OCI-M2 (cell line): ENCODE results near the gene TMEM201.

Source experiments
- DNase-seq: peaks from one replicate; lab custom pipeline; 2025; ENCODE audit not compliant: unreplicated experiment; lab: John Stamatoyannopoulos, UW

The TMEM201 gene

DNA sequence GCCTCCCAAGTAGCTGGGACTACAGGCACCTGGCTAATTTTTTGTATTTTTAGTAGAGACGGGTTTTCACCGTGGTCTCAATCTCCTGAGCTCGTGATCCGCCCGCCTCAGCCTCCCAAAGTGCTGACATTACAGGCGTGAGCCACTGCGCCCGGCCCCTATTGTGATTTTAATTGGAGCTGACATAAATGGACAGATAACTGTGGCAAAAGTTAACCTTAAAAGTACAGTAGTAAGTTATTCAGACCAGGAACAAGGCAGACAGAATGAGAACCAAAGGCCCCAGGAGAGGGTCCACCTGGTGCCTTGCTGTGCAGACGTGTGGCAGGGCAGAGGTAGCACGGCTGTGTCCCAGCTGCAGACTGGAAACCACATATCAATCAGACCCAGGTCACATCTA lies 11.0 kb downstream of the TMEM201 start:
- DNase-seq, result no peak

DNA sequence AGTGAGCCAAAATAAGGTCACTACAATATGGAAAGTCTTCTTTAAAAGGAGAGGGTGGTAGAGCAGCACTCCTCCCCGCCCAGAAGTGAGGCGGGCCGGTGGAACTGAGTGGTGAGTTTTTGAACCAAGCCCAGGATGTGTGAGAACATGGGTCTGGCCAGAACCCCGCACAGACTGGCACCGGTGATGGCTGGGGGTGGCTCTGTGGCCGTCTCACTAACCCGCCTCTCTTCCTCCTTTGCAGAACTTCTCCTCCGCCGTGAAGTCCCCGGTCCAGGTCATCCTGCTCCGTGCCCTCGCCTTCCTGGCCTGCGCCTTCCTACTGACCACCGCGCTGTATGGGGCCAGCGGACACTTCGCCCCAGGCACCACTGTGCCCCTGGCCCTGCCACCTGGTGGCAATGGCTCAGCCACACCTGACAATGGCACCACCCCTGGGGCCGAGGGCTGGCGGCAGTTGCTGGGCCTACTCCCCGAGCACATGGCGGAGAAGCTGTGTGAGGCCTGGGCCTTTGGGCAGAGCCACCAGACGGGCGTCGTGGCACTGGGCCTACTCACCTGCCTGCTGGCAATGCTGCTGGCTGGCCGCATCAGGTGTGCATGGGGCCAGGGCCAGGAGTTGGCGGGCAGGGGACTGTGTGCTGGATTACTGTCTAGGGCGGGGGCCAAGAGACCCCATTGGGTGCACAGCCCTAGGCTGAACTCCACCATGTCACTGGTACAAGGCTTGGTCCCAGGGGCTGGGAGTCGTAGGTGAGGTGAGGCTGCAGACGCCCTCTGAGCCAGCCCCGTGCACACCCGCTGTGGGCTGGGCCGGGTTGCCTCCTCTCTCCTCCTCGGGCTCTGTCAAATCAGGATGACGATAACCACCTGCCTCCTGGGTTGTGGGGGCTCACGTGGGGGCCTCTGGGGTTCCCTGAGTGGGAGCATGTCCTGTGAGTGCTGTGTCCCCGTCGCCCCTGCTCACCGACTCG lies 12.4 kb downstream of the TMEM201 start:
- DNase-seq, result no peak

DNA sequence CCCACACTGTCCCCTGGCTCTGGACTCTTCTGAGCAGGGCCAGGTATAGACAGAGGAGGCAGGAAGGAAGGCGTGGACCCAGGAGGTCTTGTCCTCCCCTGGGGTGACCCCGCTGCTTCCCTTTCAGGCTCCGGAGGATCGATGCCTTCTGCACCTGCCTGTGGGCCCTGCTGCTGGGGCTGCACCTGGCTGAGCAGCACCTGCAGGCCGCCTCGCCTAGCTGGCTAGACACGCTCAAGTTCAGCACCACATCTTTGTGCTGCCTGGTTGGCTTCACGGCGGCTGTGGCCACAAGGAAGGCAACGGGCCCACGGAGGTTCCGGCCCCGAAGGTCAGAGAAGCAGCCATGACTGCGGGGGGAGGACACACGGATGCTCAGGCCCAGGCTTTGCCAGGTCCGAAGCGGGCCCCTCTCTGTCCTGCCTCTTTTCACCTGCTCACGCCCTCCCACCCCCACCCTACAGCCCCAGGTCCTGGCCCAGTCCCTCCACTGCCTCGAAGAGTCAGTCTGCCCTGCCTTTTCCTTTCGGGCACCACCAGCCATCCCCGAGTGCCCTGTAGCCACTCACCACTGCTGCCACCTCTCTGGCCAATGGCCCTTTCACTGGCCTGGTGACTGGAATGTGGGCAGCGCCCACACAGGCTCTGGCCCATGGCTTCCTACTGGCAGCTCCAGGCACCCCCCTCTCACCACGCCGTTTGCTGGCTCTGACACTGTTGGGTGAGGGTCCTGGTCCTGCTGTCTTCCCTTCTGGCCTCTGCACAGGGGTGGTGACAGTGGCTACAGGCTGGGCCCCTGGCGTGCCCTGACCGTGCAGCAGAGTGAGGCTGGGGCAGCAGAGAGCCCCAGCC lies 13.5 kb downstream of the TMEM201 start:
- DNase-seq, result no peak

DNA sequence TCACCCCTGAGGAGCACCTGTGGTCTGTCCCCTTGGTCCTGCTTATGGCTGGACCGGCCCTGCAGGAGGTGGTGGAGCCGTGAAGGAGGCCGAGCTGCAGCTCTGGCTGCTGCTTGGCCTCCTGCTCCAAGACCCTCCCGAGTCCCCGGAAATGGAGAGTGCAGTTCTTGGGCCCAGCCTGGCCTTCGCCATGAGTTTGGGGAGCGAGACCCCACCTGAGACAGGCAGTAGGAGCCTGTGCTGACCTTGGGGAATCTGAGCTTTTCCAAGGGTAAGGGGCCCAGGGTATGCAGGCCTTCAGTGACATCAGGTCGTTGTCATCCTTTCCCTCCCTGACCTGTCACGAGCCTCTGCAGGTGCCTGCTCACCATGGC lies 14.1 kb downstream of the TMEM201 start:
- no peak for DNase-seq

DNA sequence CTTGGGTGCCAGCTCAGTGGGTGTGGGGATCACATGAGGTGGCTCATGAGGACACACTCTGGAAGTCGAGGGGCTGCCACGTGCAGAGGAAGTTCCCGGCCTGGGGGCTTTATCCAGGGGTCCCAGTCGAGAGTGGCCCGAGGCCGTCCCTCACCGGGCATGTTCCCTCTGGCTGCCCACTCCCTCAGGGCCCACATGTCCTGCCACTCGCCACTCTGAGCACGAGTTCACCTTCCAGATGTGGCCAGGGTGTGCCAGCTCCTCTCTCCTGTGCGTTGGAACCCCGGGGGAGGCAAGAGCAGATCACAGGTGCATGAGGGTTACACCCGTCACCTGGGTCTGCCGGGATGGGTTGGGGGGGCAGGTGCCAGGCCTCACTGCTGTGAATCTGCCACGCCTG lies 14.6 kb downstream of the TMEM201 start:
- DNase-seq, result no peak

- no peak for DNase-seq
Measured at GRCh38 chr1:9603766-9604753, 15.3 kb downstream of the TMEM201 start.

DNA sequence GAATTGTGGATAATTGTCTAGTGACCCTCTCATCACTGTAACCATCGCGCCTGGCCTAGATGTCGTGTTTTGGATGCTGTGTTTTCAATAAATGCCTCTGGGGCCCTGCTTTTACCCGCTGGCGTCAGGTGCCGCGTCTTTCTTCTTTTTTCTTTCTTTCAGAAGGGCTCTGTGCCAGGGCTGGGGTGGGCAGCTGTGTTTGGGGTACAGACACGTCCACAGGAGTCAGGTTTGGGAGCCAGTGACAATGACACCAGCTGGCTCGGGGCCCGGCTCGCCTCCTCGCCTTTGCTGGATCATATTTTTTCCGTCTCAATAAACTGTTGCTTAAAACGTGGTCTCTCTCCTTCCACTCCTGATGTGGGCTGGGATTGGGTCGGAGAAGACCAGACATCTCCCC lies 16.1 kb downstream of the TMEM201 start:
- DNase-seq, result no peak

DNA sequence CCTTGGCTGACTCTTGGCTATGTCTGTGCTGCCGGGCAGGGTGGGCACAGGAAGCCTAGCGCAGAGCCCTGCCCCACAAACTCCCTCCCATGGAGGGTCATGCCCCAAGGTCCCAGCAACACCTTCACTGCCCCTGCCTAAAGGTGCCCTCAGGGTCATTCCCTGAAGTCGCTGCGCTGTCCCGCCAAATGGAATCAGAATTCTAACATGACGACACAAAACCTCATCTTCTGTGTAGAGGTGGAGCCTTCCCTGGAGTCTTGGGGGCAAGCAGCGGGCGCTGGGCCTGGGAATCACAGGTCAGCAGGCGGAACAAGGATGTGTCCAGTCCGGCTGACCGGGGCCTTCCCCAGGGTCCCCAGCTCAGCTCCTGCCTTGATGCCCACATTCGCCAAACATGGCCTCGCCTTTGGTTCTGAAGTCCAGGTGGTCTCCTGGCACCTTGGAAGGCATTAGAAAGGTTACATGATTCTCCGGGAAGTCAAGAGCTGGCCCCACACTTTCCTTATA lies 17.3 kb downstream of the TMEM201 start:
- no peak for DNase-seq

DNA sequence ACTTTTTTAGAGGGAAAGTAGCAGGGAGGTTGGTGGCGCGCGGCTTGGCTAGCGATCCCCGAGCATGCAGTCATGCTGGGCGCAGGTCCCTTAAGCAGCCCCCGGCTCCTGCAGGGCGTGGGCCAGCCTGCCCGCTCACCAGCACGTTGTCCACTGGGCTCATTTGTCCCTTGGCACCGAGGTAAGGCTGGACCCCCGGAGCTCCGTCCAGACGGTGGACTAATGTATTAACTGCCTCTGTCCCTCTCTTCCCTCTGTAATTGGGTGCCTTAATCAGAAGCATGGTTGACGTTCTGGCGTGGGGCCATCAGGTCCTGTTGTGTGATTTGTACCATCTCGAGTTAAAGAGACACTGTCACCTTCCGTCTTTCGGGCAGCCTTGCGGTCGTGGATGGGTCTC lies 17.7 kb downstream of the TMEM201 start:
- no peak for DNase-seq

DNA sequence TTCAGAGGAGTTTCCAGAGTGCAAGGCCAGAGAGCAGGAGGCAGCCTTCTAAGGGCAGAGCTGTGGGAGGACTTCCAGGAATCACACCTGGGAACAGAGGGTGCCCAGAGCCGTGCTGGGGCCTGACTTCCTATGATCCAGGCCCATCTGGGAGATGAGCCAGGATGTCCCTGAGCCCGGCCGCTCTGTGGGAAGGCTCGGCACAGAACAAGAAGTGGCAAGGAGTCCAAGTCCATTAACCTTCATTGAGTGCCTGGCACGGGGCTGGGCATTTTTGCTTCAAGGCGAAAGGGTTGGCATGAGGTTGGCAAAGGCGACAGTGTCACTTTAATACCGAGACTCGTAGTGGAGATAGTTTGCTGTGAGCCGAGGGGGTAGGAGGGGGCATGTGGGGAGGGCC lies 18.2 kb downstream of the TMEM201 start:
- DNase-seq, result no peak

GRCh38 chr1:9607352-9607751 lies 18.6 kb downstream of the TMEM201 start:
- no peak for DNase-seq

- no peak for DNase-seq
Measured at GRCh38 chr1:9609998-9610397, 21.3 kb downstream of the TMEM201 start.

GRCh38 chr1:9610548-9610947 lies 21.8 kb downstream of the TMEM201 start:
- no peak for DNase-seq

DNA sequence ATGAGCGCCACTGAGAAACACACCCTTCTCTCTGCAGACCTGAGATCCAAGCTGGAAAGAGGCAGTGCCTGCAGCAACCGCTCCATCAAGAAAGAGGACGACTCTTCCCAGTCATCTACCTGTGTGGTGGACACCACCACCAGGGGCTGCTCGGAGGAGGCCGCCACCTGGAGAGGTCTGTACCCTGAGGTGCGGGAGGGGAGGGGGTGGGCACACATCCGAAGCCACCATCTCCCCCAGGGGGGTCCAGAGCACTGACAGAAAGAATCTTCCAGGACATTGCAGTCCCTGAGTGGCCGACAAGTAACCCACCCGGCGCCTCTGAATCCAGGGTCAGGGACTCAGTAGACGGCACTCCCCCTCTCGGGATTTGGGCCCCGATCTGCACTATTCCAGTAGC lies 23.0 kb downstream of the TMEM201 start:
- DNase-seq, result no peak

- DNase-seq, result no peak
Measured at GRCh38 chr1:9612162-9612845, 23.6 kb downstream of the TMEM201 start.

GRCh38 chr1:9612871-9613624 lies 24.3 kb downstream of the TMEM201 start:
- DNase-seq, result no peak

DNA sequence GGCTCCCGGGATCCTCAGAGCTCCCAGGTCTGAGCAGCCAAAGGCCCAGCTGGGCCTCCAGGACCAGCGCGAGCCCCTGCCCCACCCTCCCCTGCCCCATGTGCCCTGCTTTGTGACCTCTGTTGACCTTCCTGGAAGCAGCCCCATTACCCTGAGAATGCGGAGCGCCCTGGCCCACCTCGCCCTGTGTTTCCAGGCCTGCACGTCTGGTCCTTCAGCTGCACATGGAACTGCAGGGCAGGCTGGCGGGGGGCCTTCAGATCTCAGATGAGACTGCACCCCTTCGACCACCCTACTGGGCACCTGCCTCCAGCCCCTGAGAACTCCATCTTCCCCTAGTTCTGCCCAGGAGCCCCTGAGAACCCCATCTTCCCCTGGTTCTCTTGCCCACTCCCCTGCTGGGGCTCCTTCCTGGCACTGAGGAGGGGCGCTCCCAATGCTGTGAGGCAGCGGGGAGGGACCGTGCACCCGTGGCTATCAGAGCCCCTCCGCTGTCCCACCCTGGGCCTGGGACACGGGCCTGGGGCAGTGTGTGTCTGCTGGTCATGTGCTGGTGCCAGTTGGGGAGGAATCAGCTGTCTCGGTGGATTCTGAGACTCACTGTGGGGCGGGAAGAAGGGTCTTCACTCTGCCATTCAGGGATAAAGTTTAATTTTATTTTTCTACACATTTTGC lies 25.1 kb downstream of the TMEM201 start:
- DNase-seq, result no peak

- DNase-seq, result peak; percentile 17
Measured at GRCh38 chr1:9615316-9616063, 26.8 kb downstream of the TMEM201 start.
